GM23248 (cell line): ENCODE measurements around the gene ALOX5. TPM values are rescaled to one million over a fixed set of nuclear protein-coding genes. Genes with fewer than 3 reads are reported as not detected.

Source experiments
- DNase-seq: peaks from one replicate; pipeline ENCODE4 v3.0.0-alpha.2; 2015
- H2AFZ ChIP-seq: fragments of 200-600 bp; sonication (generic); 2 replicates; pipeline ENCODE4 v1.6.1; 2016; ENCODE audit warnings: antibody characterized with exemption
- H3F3A ChIP-seq: fragments of 200-600 bp; sonication (generic); 2 replicates; pipeline ENCODE4 v1.6.1; 2016; ENCODE audit warnings: mild to moderate bottlenecking, antibody characterized with exemption, mixed run types; ENCODE audit not compliant: insufficient read depth
- H3K27ac ChIP-seq: fragments of 200-600 bp; sonication (generic); 2 replicates; pipeline ENCODE4 v1.5.1; 2016; ENCODE audit warnings: mild to moderate bottlenecking
- H3K27me3 ChIP-seq: fragments of 200-600 bp; sonication (generic); replicated peaks from 2 replicates; pipeline ENCODE4 v1.6.1; 2016; ENCODE audit warnings: mild to moderate bottlenecking; ENCODE audit not compliant: insufficient read depth
- H3K36me3 ChIP-seq: fragments of 200-600 bp; sonication (generic); 2 replicates; pipeline ENCODE4 v1.6.1; 2016; ENCODE audit warnings: low read depth, mild to moderate bottlenecking
- H3K4me1 ChIP-seq: fragments of 200-600 bp; sonication (generic); 2 replicates; pipeline ENCODE4 v1.6.1; 2016; ENCODE audit warnings: mild to moderate bottlenecking; ENCODE audit not compliant: insufficient read depth
- H3K4me2 ChIP-seq: fragments of 200-600 bp; sonication (generic); one replicate; pipeline ENCODE4 v1.6.1; 2016; ENCODE audit warnings: mild to moderate bottlenecking; ENCODE audit not compliant: unreplicated experiment
- H3K4me3 ChIP-seq: fragments of 200-600 bp; sonication (generic); 2 replicates; pipeline ENCODE4 v1.5.1; 2016; ENCODE audit warnings: mild to moderate bottlenecking
- H3K79me2 ChIP-seq: fragments of 200-600 bp; sonication (generic); 2 replicates; pipeline ENCODE4 v1.6.1; 2016; ENCODE audit warnings: mild to moderate bottlenecking; ENCODE audit not compliant: insufficient read depth
- H3K9ac ChIP-seq: fragments of 200-600 bp; sonication (generic); 2 replicates; pipeline ENCODE4 v1.6.1; 2016; ENCODE audit warnings: mild to moderate bottlenecking
- H3K9me2 ChIP-seq: fragments of 200-600 bp; sonication (generic); 2 replicates; pipeline ENCODE4 v1.6.1; 2016; ENCODE audit warnings: mixed run types, mild to moderate bottlenecking, moderate library complexity; ENCODE audit not compliant: insufficient read depth
- H3K9me3 ChIP-seq: fragments of 200-600 bp; sonication (generic); one replicate; pipeline ENCODE4 v1.6.1; 2017; ENCODE audit warnings: low read depth
- H4K20me1 ChIP-seq: fragments of 200-600 bp; sonication (generic); 2 replicates; pipeline ENCODE4 v1.6.0; 2016; ENCODE audit not compliant: insufficient read depth
- EZH2 ChIP-seq: fragments of 200-600 bp; sonication (generic); IDR thresholded peaks from 2 replicates; pipeline ENCODE4 v1.6.1; 2018; ENCODE audit warnings: antibody characterized with exemption, mild to moderate bottlenecking; ENCODE audit not compliant: insufficient read depth, poor library complexity, severe bottlenecking
- EZH2phosphoT487 ChIP-seq: fragments of 200-600 bp; sonication (generic); IDR thresholded peaks from 2 replicates; pipeline ENCODE4 v1.6.1; 2018; ENCODE audit warnings: antibody characterized with exemption, moderate library complexity, mild to moderate bottlenecking, low read depth; ENCODE audit not compliant: insufficient read depth
- WGBS, 2 experiments: methylation state at CpG; one replicate each; pipeline ENCODE4 v1.1.6; 2015 to 2017; ENCODE audit warnings: low lambda C conversion rate in 2 of 2, low coverage in 1 of 2; ENCODE audit errors: missing lambda C conversion rate in 2 of 2; 5-methylcytosine and 5-hydroxymethylcytosine counted together
- in situ Hi-C: fragments of 300-500 bp; cut with MboI; formaldehyde crosslinking; loops from 2 replicates; pipeline ENCODE4 v1.15.0; 2020
- polyA plus RNA-seq: library from polyadenylated mRNA; unstranded; fragments of >200 nt; fragmentation: Nextera tagmentation; extraction: Ambion mirVana; gene quantifications from 2 replicates; pipeline ENCODE4 v1.2.1, GENCODE V29; 2016
- total RNA-seq: library from RNA; depleted of rRNA; stranded (reverse); fragments of >200 nt; shearing (Covaris generic); gene quantifications from 2 replicates; pipeline ENCODE4 v1.2.3, GENCODE V29; 2014

ALOX5 gene
- total and polyA plus RNA-seq, 2 experiments from 2014 or later = not detected

DNA sequence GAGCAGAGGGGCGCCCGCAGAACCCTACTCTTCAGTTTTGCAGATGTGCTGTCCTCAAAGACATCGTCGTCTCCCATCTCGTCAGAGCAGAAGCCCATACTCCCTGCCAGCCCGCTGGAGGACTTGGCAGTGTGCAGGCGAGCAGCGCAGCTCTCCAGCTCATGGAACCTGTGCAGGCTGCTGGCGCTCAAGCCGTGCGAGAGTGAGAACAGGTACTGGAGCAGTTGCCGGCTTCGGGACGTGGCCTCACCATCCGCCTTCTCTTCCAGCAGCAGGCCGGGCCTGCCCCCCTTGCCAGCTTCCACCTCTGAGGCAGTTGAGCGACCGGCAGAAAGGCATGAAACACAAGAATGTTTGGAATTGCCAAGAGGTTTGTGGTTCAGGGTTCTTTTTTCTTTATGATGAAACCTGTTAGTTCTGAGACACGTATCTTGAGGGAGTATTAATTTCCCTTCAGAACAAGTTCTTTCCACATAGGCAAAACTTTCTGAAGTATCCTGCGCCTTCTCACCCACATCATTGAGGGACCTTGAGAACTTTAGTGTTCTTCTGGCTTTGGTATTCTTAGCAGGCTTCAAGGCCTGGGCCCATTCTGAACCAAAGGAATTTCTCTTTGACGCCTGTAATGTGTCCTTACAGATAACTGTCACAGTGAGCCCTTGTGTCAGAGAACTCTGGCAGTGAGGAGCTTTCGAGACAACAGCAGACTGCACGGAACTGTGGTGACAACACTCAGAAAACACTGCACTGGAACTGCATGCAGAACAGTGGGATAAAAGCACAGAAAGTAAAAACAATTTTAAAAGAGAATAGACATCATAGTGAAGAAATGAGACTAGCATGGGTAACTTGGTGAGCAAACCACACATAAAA, 89.5 kb downstream of the ALOX5 start:
- TF ChIP-seq EZH2phosphoT487 (no peak), EZH2 (no peak)
- Histone ChIP-seq H3K9me2 (no peaks in the 10 kb centered on the region), H3K4me3 (no peak overlapping the region), H3K36me3 (no peaks in the 10 kb centered on the region), H3K9ac (no peak overlapping the region), H3K4me1 (no peaks in the 10 kb centered on the region), H3K27me3 (no peaks in the 10 kb centered on the region), H3F3A (no peaks in the 10 kb centered on the region), H3K9me3 (no peaks in the 10 kb centered on the region), H2AFZ (no peak overlapping the region), H4K20me1 (no peaks in the 10 kb centered on the region), H3K4me2 (no peak overlapping the region), H3K27ac (no peak overlapping the region), H3K79me2 (no peaks in the 10 kb centered on the region)
- 86 to 88% methylated on average over 23 of the region's 23 CpGs for WGBS, 2 experiments
- DNase-seq = no peak
- in situ Hi-C loops = loop anchor here (10.0 kb wide), 1 partner anchor 211 kb away; the partner anchor contains the start of gene ZFAND4

GRCh38 chr10:45464958-45465567, 91.0 kb downstream of the ALOX5 start:
- DNase-seq = peak; percentile 83
- Histone ChIP-seq H3K9ac (no peak overlapping the region), H3K79me2 (no peaks in the 10 kb centered on the region), H3K4me2 (no peak overlapping the region), H2AFZ (no peak overlapping the region), H3K36me3 (no peaks in the 10 kb centered on the region), H3K4me3 (no peak overlapping the region), H3F3A (no peaks in the 10 kb centered on the region), H4K20me1 (no peaks in the 10 kb centered on the region), H3K27ac (no peak overlapping the region), H3K9me2 (no peaks in the 10 kb centered on the region), H3K9me3 (no peaks in the 10 kb centered on the region), H3K27me3 (no peaks in the 10 kb centered on the region), H3K4me1 (no peaks in the 10 kb centered on the region)
- TF ChIP-seq EZH2phosphoT487 (no peak), EZH2 (no peak)
- in situ Hi-C loops = loop anchor here (10.0 kb wide), 1 partner anchor 210 kb away; the partner anchor contains the start of gene ZFAND4
- 30% methylated on average over 6 of the region's 6 CpGs for WGBS, 2 experiments

GRCh38 chr10:45466784-45467183, 92.8 kb downstream of the ALOX5 start:
- WGBS, 2 experiments = 83 to 84% methylated on average over 5 of the region's 5 CpGs
- Histone ChIP-seq H3K9ac (no peak overlapping the region), H3K27ac (no peak overlapping the region), H2AFZ (no peak overlapping the region), H3K4me3 (no peak overlapping the region), H3K4me1 (no peaks in the 10 kb centered on the region), H3K36me3 (no peaks in the 10 kb centered on the region), H3K27me3 (no peaks in the 10 kb centered on the region), H4K20me1 (no peaks in the 10 kb centered on the region), H3K79me2 (no peaks in the 10 kb centered on the region), H3K9me3 (no peaks in the 10 kb centered on the region), H3K4me2 (no peak overlapping the region), H3F3A (no peaks in the 10 kb centered on the region; the same call in 1 of the 2 replicates), H3K9me2 (no peaks in the 10 kb centered on the region)
- TF ChIP-seq EZH2phosphoT487 = no peak
- no peak for TF ChIP-seq EZH2
- in situ Hi-C loops = loop anchor here (10.0 kb wide), 1 partner anchor 208 kb away; the partner anchor contains the start of gene ZFAND4
- DNase-seq = no peak

GRCh38 chr10:45468079-45468478, 94.1 kb downstream of the ALOX5 start:
- Histone ChIP-seq H3K36me3 (no peaks in the 10 kb centered on the region), H2AFZ (no peak overlapping the region), H3K27ac (no peak overlapping the region), H3K9me3 (no peaks in the 10 kb centered on the region), H3K9ac (no peak overlapping the region), H3K79me2 (no peaks in the 10 kb centered on the region), H4K20me1 (no peaks in the 10 kb centered on the region), H3F3A (no peaks in the 10 kb centered on the region; the same call in 1 of the 2 replicates), H3K27me3 (no peaks in the 10 kb centered on the region), H3K4me2 (no peak overlapping the region), H3K4me1 (no peaks in the 10 kb centered on the region), H3K9me2 (no peaks in the 10 kb centered on the region), H3K4me3 (no peak overlapping the region)
- 65 to 77% methylated on average over 5 of the region's 5 CpGs for WGBS, 2 experiments
- no peak for DNase-seq
- in situ Hi-C loops = loop anchor here (10.0 kb wide), 1 partner anchor 207 kb away; the partner anchor contains the start of gene ZFAND4
- TF ChIP-seq EZH2 (no peak), EZH2phosphoT487 (no peak)
